NCI-H82 (cell line): ENCODE measurements around the gene UNKL.

ENCODE experiments used
- DNase-seq: peaks from one replicate; lab custom pipeline; 2025; lab: John Stamatoyannopoulos, UW

The UNKL gene

GRCh38 chr16:1431497-1432270 is 17.2 kb upstream of the UNKL start:
- no peak for DNase-seq

GRCh38 chr16:1430759-1431496 is 16.4 kb upstream of the UNKL start, which contains the start of gene PERCC1:
Gene PERCC1 (plus strand): TSS chr16:1431078. CDS start chr16:1432594, 1,516 bp downstream.
- DNase-seq, result no peak

DNA sequence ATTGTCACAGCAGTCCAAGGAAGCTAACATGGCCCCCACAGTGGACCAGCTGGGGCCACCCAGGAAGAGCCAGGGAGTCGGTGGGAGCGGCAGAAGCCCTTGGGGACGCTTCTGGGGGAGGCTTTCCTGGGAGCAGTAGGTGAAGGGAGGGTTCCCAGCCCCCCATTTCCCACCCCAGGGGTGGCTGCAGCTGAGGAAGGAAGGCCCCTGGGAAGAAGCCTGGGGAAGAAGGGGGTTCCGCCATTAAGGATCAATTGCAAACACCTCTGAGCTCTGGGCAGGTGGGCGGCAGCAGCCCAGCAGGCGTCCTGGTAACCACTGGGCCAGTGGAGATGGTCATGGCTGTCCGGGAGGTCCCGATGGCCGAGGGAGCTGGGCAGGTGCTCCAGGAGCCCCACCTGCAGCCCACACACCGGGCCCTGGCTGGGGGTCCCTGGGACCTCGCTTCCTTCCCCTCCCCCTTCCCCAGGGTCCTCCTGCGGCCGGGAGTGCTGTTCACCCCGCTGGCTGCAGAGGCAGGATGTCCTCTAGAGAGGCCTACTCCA is 15.8 kb upstream of the UNKL start:
- no peak for DNase-seq

- no peak for DNase-seq
Observed at GRCh38 chr16:1429631-1430030, 15.1 kb upstream of the UNKL start.

DNA sequence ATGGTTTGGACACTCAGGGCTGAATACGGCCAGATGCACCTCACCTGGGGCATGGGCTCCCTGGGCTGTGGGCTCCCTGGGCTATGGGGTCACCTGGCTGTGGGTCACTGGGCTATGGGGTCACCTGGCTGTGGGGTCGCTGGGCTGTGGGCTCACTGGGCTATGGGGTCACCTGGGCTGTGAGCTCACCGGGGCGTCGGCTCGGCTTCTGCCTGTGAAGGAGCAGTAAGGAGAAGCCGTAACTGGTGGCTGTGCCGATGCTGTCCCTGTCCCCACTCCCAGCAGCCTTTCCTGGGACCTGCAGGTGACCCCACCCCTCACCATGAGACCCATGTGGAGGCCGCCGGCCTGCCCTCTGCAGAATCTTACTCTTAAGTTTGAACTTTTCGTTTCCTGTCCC is 14.5 kb upstream of the UNKL start:
- DNase-seq, result no peak

DNA sequence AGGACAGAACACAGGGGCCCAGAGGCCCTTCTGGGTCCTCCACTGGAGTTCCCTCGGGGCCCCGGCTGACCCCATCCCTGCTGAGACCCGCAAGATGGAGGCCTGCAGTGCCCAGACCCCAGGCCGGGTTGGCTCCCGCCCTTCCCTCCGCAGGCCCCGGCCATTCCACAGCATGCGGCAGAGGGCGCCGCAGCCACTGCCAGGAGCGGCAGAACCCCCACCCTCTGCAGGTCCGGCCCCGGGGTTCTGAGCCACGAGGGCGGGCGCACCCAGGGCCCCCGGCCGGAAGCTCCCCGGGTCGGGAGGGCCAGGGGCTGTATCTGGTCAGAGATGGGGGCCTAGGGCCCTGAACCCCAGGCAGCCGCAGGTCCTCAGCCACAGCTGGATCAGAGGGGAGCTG is 14.0 kb upstream of the UNKL start:
- peak; percentile 23 for DNase-seq

- DNase-seq, result no peak
Observed at GRCh38 chr16:1427473-1428461, 13.3 kb upstream of the UNKL start.

GRCh38 chr16:1426734-1427471 is 12.4 kb upstream of the UNKL start:
- DNase-seq, result no peak

GRCh38 chr16:1425616-1426370 is 11.3 kb upstream of the UNKL start:
- no peak for DNase-seq

DNA sequence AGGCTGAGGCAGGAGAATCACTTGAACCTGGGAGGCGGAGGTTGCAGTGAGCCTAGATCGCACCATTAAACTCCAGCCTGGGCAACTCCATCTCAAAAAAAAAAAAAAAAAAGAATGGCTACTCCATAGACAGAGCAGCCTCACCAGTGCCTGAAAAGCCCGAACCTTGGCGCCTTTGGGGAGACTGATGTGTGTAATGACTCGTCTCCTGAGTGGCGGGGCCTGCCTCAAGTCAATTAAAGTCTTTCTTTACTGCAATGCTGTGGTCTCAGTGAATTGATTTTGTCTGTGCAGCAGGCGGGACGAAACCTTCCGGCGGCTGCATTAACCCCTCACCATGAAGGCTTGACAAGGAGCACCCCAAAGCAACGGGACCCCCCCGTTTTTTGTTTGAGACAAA is 9.5 kb upstream of the UNKL start:
- DNase-seq, result no peak

- DNase-seq, result no peak
Observed at GRCh38 chr16:1422076-1422475, 7.6 kb upstream of the UNKL start.

GRCh38 chr16:1420111-1420539 is 5.6 kb upstream of the UNKL start:
- no peak for DNase-seq

- no peak for DNase-seq
Observed at GRCh38 chr16:1416521-1416941, 2.0 kb upstream of the UNKL start.

GRCh38 chr16:1413684-1414531 is 596 bp downstream of the UNKL start:
- peak; percentile 76 for DNase-seq

GRCh38 chr16:1412847-1413246 is 1.7 kb downstream of the UNKL start:
- DNase-seq, result no peak

GRCh38 chr16:1408171-1408837 is 6.2 kb downstream of the UNKL start:
- DNase-seq, result peak; percentile 93

DNA sequence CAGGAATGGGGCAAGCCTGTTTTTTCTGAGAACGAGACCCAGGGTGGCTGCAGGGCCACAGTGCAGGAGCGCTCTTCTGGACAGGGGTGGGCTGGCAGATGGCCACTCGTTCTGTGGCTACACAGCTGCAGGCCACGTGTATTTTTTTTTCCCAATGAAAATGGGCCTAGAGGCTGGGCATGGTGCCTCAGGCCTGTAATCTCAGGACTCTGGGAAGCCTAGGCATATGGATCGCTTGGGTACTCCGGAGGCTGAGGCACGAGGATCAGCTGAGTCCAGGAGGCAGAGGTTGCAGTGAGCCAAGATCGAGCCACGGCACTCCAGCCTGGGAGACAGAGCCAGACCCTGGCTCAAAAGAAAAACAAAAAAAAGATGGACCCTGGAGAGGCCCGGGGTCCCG is 6.8 kb downstream of the UNKL start:
- no peak for DNase-seq

DNA sequence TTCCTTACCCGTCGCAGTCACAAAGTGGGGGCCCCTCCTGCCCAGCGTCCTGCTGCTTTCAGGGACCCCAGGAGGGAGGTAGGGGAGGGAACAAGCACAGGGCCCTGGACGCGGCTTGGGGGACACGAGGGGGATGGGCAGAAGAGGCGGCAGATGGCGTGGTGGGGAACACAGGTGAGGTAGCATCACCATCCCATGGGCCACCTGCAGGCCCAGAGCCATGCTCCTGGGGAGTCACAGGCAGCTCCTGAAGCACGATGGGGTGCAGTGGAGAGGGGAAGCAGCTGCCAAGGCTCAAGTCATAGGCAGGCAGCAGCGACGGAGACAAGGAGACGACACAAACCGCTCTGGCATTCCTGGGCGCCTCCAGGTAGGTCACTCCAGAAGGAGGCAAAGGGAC is 10.8 kb downstream of the UNKL start:
- DNase-seq, result no peak

DNA sequence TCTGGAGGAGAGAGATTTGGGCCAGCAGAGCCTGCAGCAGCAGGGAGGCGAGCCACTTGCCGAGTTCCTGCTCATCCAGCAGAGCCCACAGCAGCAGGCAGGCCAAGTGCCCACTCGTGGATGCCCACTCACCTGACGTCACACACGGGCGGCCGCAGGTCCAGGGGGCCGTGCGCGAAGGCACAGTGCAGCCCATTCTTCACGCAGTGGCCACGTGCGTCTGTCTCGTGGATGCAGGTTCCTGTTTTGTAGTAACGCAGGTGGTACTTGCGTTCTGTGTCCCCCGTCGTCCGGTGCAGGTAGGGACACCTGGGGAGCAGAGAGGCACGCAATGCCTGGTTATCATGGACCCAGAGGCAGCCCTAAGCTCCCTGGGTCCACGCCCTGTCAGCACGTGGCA is 11.5 kb downstream of the UNKL start:
- no peak for DNase-seq
